Measurements from ENCODE around the gene MIEN1. TPM values are rescaled to one million over a fixed set of nuclear protein-coding genes. Genes with fewer than 3 reads are reported as not detected.

Gene MIEN1
- total and polyA plus RNA-seq, 4 donors: 21.6 to 82.4 (median 46.0) TPM

GRCh38 chr17:39688475-39688835 is 41.9 kb downstream of the MIEN1 start:
- intact Hi-C loops (cut with DNase I): loop anchor here in 1 of 2 donors (1.0 kb wide), 1 partner anchor 11 kb away; no protein-coding TSS in a partner anchor
- DNase-seq (peak in 1 of 2 donors; percentile 37), ATAC-seq (ENCODE audit: low FRiP score) (no peak)
- WGBS, 2 donors: 5 to 14% methylated on average over 6 of the region's 6 CpGs
- no peaks in the 10 kb centered on the region for H3K9me3 ChIP-seq (ENCODE audit: control insufficient read depth, low read length)
- H3K27me3 ChIP-seq (ENCODE audit: control insufficient read depth in 1 of 2, insufficient read depth in 2 of 2, low read length in 1 of 2): no peaks in the 10 kb centered on the region
- H3K36me3 ChIP-seq (ENCODE audit: control insufficient read depth in 1 of 2, insufficient read depth in 2 of 2, low read length in 1 of 2): no peaks in the 10 kb centered on the region
- peak overlapping the region; percentile 17 to 65 for H3K4me3 ChIP-seq (ENCODE audit: low read length in 2 of 2)
- peaks cover 0 to 1% of the 10 kb centered on the region in 2 donors for H3K4me1 ChIP-seq (ENCODE audit: control insufficient read depth in 1 of 2, insufficient read depth in 2 of 2, low read length in 2 of 2)
- H3K27ac ChIP-seq (ENCODE audit: low read depth in 1 of 2, low read length in 2 of 2): peak overlapping the region in 1 of 2 donors; percentile 90

GRCh38 chr17:39687546-39688474 is 42.5 kb downstream of the MIEN1 start, which contains the start of gene PGAP3:
PGAP3 (minus strand) TSS chr17:39688057; CDS start chr17:39688014, 43 bp downstream.
- peak; percentile 93 for ATAC-seq (ENCODE audit: low FRiP score)

GRCh38 chr17:39687101-39687545 is 43.2 kb downstream of the MIEN1 start:
- Histone ChIP-seq H3K36me3 (ENCODE audit: control insufficient read depth in 1 of 2, insufficient read depth in 2 of 2, low read length in 1 of 2) (no peaks in the 10 kb centered on the region), H3K9me3 (ENCODE audit: control insufficient read depth, low read length) (no peaks in the 10 kb centered on the region), H3K4me1 (ENCODE audit: control insufficient read depth in 1 of 2, insufficient read depth in 2 of 2, low read length in 2 of 2) (peaks cover 0 to 1% of the 10 kb centered on the region in 2 donors), H3K4me3 (ENCODE audit: low read length in 2 of 2) (no peak overlapping the region), H3K27me3 (ENCODE audit: control insufficient read depth in 1 of 2, insufficient read depth in 2 of 2, low read length in 1 of 2) (no peaks in the 10 kb centered on the region), H3K27ac (ENCODE audit: low read depth in 1 of 2, low read length in 2 of 2) (no peak overlapping the region)
- 47 to 57% methylated on average over 6 of the region's 6 CpGs for WGBS, 2 donors
- DNase-seq: no peak
- ATAC-seq (ENCODE audit: low FRiP score): no peak
- intact Hi-C loops (cut with DNase I): no loop called here

More at GRCh38 chr17:39687546-39688474, 42.5 kb downstream of the MIEN1 start, which contains the start of gene PGAP3:
- Histone ChIP-seq H3K36me3 (ENCODE audit: control insufficient read depth in 1 of 2, insufficient read depth in 2 of 2, low read length in 1 of 2) (no peaks in the 10 kb centered on the region), H3K4me3 (ENCODE audit: low read length in 2 of 2) (peak within 1 kb of the TSS; percentile 17 to 65), H3K4me1 (ENCODE audit: control insufficient read depth in 1 of 2, insufficient read depth in 2 of 2, low read length in 2 of 2) (peaks cover 0 to 1% of the 10 kb centered on the region in 2 donors), H3K27me3 (ENCODE audit: control insufficient read depth in 1 of 2, insufficient read depth in 2 of 2, low read length in 1 of 2) (no peaks in the 10 kb centered on the region), H3K9me3 (ENCODE audit: control insufficient read depth, low read length) (no peaks in the 10 kb centered on the region), H3K27ac (ENCODE audit: low read depth in 1 of 2, low read length in 2 of 2) (peak within 1 kb of the TSS in 1 of 2 donors; percentile 90)
- intact Hi-C loops (cut with DNase I): loop anchor here in 1 of 2 donors (1.0 kb wide), 1 partner anchor 11 kb away; no protein-coding TSS in a partner anchor
- peak; percentile 93 to 94 for DNase-seq
- WGBS, 2 donors: 2% methylated on average over 45 of the region's 45 CpGs

GRCh38 chr17:39684369-39685192 is 45.8 kb downstream of the MIEN1 start:
- intact Hi-C loops (cut with DNase I): no loop called here
- no peaks in the 10 kb centered on the region for H3K9me3 ChIP-seq (ENCODE audit: control insufficient read depth, low read length)
- no peak for DNase-seq
- no peak overlapping the region for H3K4me3 ChIP-seq (ENCODE audit: low read length in 2 of 2)
- no peak for ATAC-seq (ENCODE audit: low FRiP score)
- no peaks in the 10 kb centered on the region for H3K36me3 ChIP-seq (ENCODE audit: control insufficient read depth in 1 of 2, insufficient read depth in 2 of 2, low read length in 1 of 2)
- H3K27ac ChIP-seq (ENCODE audit: low read depth in 1 of 2, low read length in 2 of 2): no peak overlapping the region
- H3K27me3 ChIP-seq (ENCODE audit: control insufficient read depth in 1 of 2, insufficient read depth in 2 of 2, low read length in 1 of 2): no peaks in the 10 kb centered on the region
- WGBS, 2 donors: 91 to 92% methylated on average over 12 of the region's 12 CpGs
- peaks cover 0 to 1% of the 10 kb centered on the region in 2 donors for H3K4me1 ChIP-seq (ENCODE audit: control insufficient read depth in 1 of 2, insufficient read depth in 2 of 2, low read length in 2 of 2)

GRCh38 chr17:39683295-39683939 is 46.9 kb downstream of the MIEN1 start:
- no peaks in the 10 kb centered on the region for H3K36me3 ChIP-seq (ENCODE audit: control insufficient read depth in 1 of 2, insufficient read depth in 2 of 2, low read length in 1 of 2)
- no peak overlapping the region for H3K4me3 ChIP-seq (ENCODE audit: low read length in 2 of 2)
- H3K27me3 ChIP-seq (ENCODE audit: control insufficient read depth in 1 of 2, insufficient read depth in 2 of 2, low read length in 1 of 2): no peaks in the 10 kb centered on the region
- H3K9me3 ChIP-seq (ENCODE audit: control insufficient read depth, low read length): no peaks in the 10 kb centered on the region
- DNase-seq: no peak
- no peak overlapping the region for H3K27ac ChIP-seq (ENCODE audit: low read depth in 1 of 2, low read length in 2 of 2)
- ATAC-seq (ENCODE audit: low FRiP score): no peak
- WGBS, 2 donors: 89 to 93% methylated on average over 9 of the region's 9 CpGs
- no peaks in the 10 kb centered on the region for H3K4me1 ChIP-seq (ENCODE audit: control insufficient read depth in 1 of 2, insufficient read depth in 2 of 2, low read length in 2 of 2)
- intact Hi-C loops (cut with DNase I): no loop called here

- DNase-seq (no peak), ATAC-seq (ENCODE audit: low FRiP score) (no peak)
- no peaks in the 10 kb centered on the region for H3K36me3 ChIP-seq (ENCODE audit: control insufficient read depth in 1 of 2, insufficient read depth in 2 of 2, low read length in 1 of 2)
- no peaks in the 10 kb centered on the region for H3K9me3 ChIP-seq (ENCODE audit: control insufficient read depth, low read length)
- no peak overlapping the region for H3K4me3 ChIP-seq (ENCODE audit: low read length in 2 of 2)
- H3K4me1 ChIP-seq (ENCODE audit: control insufficient read depth in 1 of 2, insufficient read depth in 2 of 2, low read length in 2 of 2): peaks cover 0 to 3% of the 10 kb centered on the region in 2 donors
- H3K27me3 ChIP-seq (ENCODE audit: control insufficient read depth in 1 of 2, insufficient read depth in 2 of 2, low read length in 1 of 2): no peaks in the 10 kb centered on the region
- intact Hi-C loops (cut with DNase I): loop anchor here in 1 of 2 donors (5.0 kb wide), 1 partner anchor 53 kb away; the partner anchor contains the start of gene MIEN1
- WGBS, 2 donors: 41 to 45% methylated on average over 12 of the region's 12 CpGs
- peak overlapping the region in 1 of 2 donors; percentile 72 for H3K27ac ChIP-seq (ENCODE audit: low read depth in 1 of 2, low read length in 2 of 2)
Observed at GRCh38 chr17:39679521-39680192, 50.7 kb downstream of the MIEN1 start.

Data from aorta (tissue), 5 donors.